ENCODE data around the gene SOX11.

- no peak for TF ChIP-seq CTCF (conservative IDR thresholded peaks at IDR 0.05; ENCODE audit: low read depth, low read length)
- TF ChIP-seq EZH2 (IDR thresholded peaks at IDR 0.05; ENCODE audit: low read length, unreplicated experiment): no peak
Observed at GRCh38 chr2:5710615-5711014, 18.4 kb downstream of the SOX11 start.
